PC-9 (cell line): Measurements from ENCODE around the gene RPL35. TPM values are rescaled to one million over a fixed set of nuclear protein-coding genes. Genes with fewer than 3 reads are reported as not detected.
A peak's percentile ranks its signal among the peaks of the same experiment; 100 is the strongest.

ENCODE experiments used
- BruUV-seq: library from RNA; stranded (reverse); fragments of 400-500 nt; replicated peaks from 2 replicates; lab custom pipeline; 2021; lab: Mats Ljungman, UMichigan
- CTCF ChIA-PET: fragments of 300-600 bp; sonication (Branson Sonifier 250); formaldehyde crosslinking; loops from one replicate; lab custom pipeline; 2022; ENCODE audit warnings: antibody characterized with exemption; lab: Charles Lee
- POLR2A ChIA-PET: fragments of 300-600 bp; sonication (Branson Sonifier 250); formaldehyde crosslinking; loops from one replicate; lab custom pipeline; 2022; ENCODE audit warnings: antibody characterized with exemption; ENCODE audit not compliant: unreplicated experiment; lab: Charles Lee
- DNase-seq, 2 experiments: peaks; one replicate each; pipeline versions ENCODE4 v3.0.0 to v3.0.0-alpha.2; 2015 to 2022; ENCODE audit warnings: mixed read lengths in 1 of 2
- H2AFZ ChIP-seq: fragments of 200-600 bp; sonication (generic); 2 replicates; pipeline ENCODE4 v1.8.1; 2017; ENCODE audit warnings: antibody characterized with exemption
- H3F3A ChIP-seq: fragments of 200-600 bp; sonication (generic); 2 replicates; pipeline ENCODE4 v1.8.1; 2017; ENCODE audit warnings: antibody characterized with exemption, mild to moderate bottlenecking, low read depth; ENCODE audit not compliant: insufficient read depth
- H3K27ac ChIP-seq: fragments of 200-600 bp; sonication (generic); 2 replicates; pipeline ENCODE4 v1.6.1; 2016; ENCODE audit warnings: mixed run types
- H3K27me3 ChIP-seq: fragments of 200-600 bp; sonication (generic); 2 replicates; pipeline ENCODE4 v1.6.1; 2016; ENCODE audit warnings: low read depth, mixed run types; ENCODE audit not compliant: insufficient read depth
- H3K36me3 ChIP-seq: fragments of 200-600 bp; sonication (generic); 2 replicates; pipeline ENCODE4 v1.6.1; 2016; ENCODE audit warnings: low read depth, mixed run types
- H3K4me1 ChIP-seq: fragments of 200-600 bp; sonication (generic); replicated peaks from 2 replicates; pipeline ENCODE4 v1.6.1; 2016; ENCODE audit warnings: mixed run types; ENCODE audit not compliant: insufficient read depth
- H3K4me2 ChIP-seq: fragments of 200-600 bp; sonication (generic); 2 replicates; pipeline ENCODE4 v1.6.1; 2017; ENCODE audit warnings: mixed run types
- H3K4me3 ChIP-seq: fragments of 200-600 bp; sonication (generic); 2 replicates; pipeline ENCODE4 v1.6.1; 2016; ENCODE audit warnings: mixed run types
- H3K79me2 ChIP-seq: fragments of 200-600 bp; sonication (generic); 2 replicates; pipeline ENCODE4 v1.6.1; 2017; ENCODE audit warnings: low read depth, mixed run types
- H3K9me2 ChIP-seq: fragments of 200-600 bp; sonication (generic); 2 replicates; pipeline ENCODE4 v1.8.1; 2017; ENCODE audit warnings: mild to moderate bottlenecking; ENCODE audit not compliant: insufficient read depth
- H3K9me3 ChIP-seq: fragments of 200-600 bp; sonication (generic); 2 replicates; pipeline ENCODE4 v1.8.1; 2016; ENCODE audit warnings: low read depth; ENCODE audit not compliant: insufficient read depth
- H4K20me1 ChIP-seq: fragments of 200-600 bp; sonication (generic); 2 replicates; pipeline ENCODE4 v1.8.1; 2017; ENCODE audit not compliant: insufficient read depth
- CTCF ChIP-seq: fragments of 200-600 bp; sonication (generic); conservative IDR thresholded peaks from 2 replicates; pipeline ENCODE4 v1.6.1; 2017; ENCODE audit warnings: mixed run types, antibody characterized with exemption, mild to moderate bottlenecking, moderate library complexity
- EZH2 ChIP-seq: fragments of 200-600 bp; sonication (generic); IDR thresholded peaks from 2 replicates; pipeline ENCODE4 v1.8.0; 2017; ENCODE audit warnings: antibody characterized with exemption, low read depth
- intact Hi-C: fragments of 100-400 bp; cut with micrococcal nuclease; formaldehyde crosslinking; loops from one replicate; pipeline ENCODE4 v1.10.0; 2022; ENCODE audit not compliant: unreplicated experiment
- total RNA-seq: library from RNA; stranded (reverse); gene quantifications from 2 replicates; pipeline ENCODE4 v1.2.3, GENCODE V29; 2021

Gene RPL35
- total RNA-seq, 1 experiment from 2014 or later: 2,125 TPM

- intact Hi-C loops: loop anchor here (5.0 kb wide), 1 partner anchor 203 kb away; no protein-coding TSS in a partner anchor
- DNase-seq: no peak
- Histone ChIP-seq H3K9me2 (no peaks in the 10 kb centered on the region), H2AFZ (no peak overlapping the region), H3K4me2 (peak overlapping the region; percentile 97), H3K4me1 (peaks cover 44% of the 10 kb centered on the region), H3K27ac (peak overlapping the region; percentile 10; the same call in 1 of the 2 replicates), H3K79me2 (peaks cover 34% of the 10 kb centered on the region), H3K4me3 (peak overlapping the region; percentile 97), H3F3A (peaks cover 81% of the 10 kb centered on the region), H3K27me3 (no peaks in the 10 kb centered on the region), H4K20me1 (peaks cover 53% of the 10 kb centered on the region), H3K36me3 (peaks cover 35% of the 10 kb centered on the region), H3K9me3 (no peaks in the 10 kb centered on the region)
- no peak for TF ChIP-seq CTCF
- TF ChIP-seq EZH2: no peak
- POLR2A ChIA-PET: interaction anchor here (0.5 kb wide), 1 partner anchor 206 kb away, joined by 13 read pairs; no protein-coding TSS in a partner anchor
- CTCF ChIA-PET: interaction anchor here (0.7 kb wide), 2 partner anchors 81 to 266 kb away, joined by 4 to 13 read pairs; no protein-coding TSS in a partner anchor
- no TSS peak for BruUV-seq
Observed at GRCh38 chr9:124859803-124860581, 1.8 kb downstream of the RPL35 start.

DNA sequence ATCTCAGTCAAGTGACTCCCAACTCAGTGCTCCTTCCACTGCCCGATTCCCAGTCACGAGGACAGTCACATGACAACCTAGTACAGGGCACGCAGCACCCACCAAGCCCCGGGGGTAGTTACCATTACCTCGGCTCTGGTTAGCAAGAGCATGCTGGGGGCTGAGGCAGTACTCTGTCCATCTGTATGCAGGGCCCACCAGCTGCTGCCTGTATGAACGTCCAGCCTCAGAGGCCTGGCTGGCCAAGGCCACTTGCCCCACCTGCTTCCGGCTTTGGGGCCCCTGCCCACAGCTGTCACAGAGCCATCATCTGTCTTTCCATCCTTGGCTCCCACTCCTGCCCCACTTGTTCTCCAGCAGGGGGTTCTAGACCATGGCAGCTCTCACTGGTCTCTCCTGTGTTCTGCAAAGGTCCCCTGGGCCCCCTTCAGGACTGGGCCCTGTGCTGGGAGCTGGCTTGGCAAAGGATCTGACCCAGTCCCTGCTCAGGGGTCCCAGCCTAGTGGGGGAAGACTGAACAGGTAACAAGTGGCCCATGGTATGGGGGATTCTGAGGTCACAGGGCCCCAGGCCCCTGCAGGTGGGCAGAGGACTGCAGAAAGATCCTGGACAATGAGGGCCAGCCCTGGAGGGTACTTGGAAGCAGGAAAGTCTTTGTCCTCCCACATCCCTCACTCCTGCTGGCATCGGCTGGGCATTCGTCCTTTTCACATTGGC lies 3.3 kb downstream of the RPL35 start:
- Histone ChIP-seq H3K9me2 (no peaks in the 10 kb centered on the region), H4K20me1 (peaks cover 53% of the 10 kb centered on the region), H3K79me2 (peaks cover 34% of the 10 kb centered on the region), H3K27me3 (no peaks in the 10 kb centered on the region), H3K36me3 (peaks cover 35% of the 10 kb centered on the region), H3K4me1 (peaks cover 39% of the 10 kb centered on the region), H3K4me2 (peak overlapping the region; percentile 97), H3K4me3 (no peak overlapping the region), H3K9me3 (no peaks in the 10 kb centered on the region), H2AFZ (no peak overlapping the region), H3K27ac (peak overlapping the region; percentile 22; the same call in 1 of the 2 replicates), H3F3A (peaks cover 90% of the 10 kb centered on the region)
- POLR2A ChIA-PET: no interaction called here
- no peak for TF ChIP-seq CTCF
- TF ChIP-seq EZH2: no peak
- DNase-seq: no peak
- no TSS peak for BruUV-seq
- CTCF ChIA-PET: no interaction called here
- intact Hi-C loops: no loop called here

GRCh38 chr9:124857533-124858162 lies 4.1 kb downstream of the RPL35 start:
- peaks cover 35% of the 10 kb centered on the region for H3K36me3 ChIP-seq
- H3K27ac ChIP-seq: no peak overlapping the region
- H3K27me3 ChIP-seq: no peaks in the 10 kb centered on the region
- BruUV-seq: no TSS peak
- CTCF ChIA-PET: no interaction called here
- peaks cover 34% of the 10 kb centered on the region for H3K79me2 ChIP-seq
- POLR2A ChIA-PET: no interaction called here
- peaks cover 53% of the 10 kb centered on the region for H4K20me1 ChIP-seq
- no peak overlapping the region for H3K4me3 ChIP-seq
- H3K4me1 ChIP-seq: peaks cover 31% of the 10 kb centered on the region
- H3K4me2 ChIP-seq: no peak overlapping the region
- intact Hi-C loops: no loop called here
- no peak overlapping the region for H2AFZ ChIP-seq
- H3F3A ChIP-seq: peaks cover 85% of the 10 kb centered on the region
- DNase-seq: no peak
- no peaks in the 10 kb centered on the region for H3K9me2 ChIP-seq
- H3K9me3 ChIP-seq: no peaks in the 10 kb centered on the region
- TF ChIP-seq CTCF (no peak), EZH2 (no peak)
